ENCODE data around the gene SERPINC1.
"Not testable (repeated sequence)": the region's sequence is repeated elsewhere in the genome, so short reads cannot be mapped to it uniquely, and the experiment has no call there.

SERPINC1 gene

DNA sequence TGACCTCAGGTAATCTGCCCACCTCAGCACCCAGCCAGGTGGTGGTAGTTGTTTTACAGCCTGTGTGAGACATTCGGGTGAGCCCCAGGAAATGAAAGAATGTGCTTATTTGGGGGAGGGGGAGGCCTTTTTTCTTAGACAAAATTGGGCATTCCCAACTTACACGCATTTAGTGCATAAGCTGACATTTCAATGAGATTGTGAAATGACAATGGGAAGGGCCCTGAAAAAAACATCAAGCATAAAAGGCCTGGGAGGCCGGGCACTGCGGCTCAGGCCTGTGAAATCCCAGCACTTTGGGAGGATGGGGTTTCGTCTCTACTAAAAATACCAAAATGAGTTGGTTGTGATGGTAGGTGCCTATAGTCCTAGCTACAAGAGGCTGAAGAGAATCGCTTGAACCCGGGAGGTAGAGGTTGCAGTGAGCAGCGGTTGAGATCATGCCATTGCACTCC is 54.3 kb downstream of the SERPINC1 start:
- no peak for DNase-seq

DNA sequence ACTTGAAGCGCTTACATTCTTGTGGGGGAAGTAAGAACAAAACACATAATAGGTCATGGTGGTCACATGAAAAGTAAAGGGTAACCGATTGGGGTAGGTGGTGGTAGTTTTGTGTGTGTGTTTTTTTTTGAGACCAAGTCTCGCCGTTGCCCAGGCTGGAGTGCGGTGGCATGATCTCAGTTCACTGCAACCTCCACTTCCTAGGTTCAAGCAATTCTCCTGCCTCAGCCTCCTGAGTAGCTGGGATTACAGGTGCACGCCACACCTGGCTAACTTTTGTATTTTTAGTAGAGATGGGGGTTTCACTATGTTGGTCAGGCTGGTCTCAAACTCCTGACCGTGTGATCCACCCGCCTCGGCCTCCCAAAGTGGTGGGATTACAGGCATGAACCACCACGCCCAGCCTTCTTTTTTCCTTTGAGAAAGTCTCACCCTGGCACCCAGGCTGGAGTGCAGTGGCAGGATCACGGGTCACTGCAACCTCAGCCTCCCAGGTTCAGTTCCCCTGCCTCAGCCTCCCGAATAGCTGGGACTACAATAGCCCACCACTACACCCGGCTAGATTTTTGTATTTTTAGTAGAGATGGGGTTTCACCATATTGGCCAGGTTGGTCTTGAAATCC is 54.9 kb downstream of the SERPINC1 start:
- DNase-seq: not testable (repeated sequence)

DNA sequence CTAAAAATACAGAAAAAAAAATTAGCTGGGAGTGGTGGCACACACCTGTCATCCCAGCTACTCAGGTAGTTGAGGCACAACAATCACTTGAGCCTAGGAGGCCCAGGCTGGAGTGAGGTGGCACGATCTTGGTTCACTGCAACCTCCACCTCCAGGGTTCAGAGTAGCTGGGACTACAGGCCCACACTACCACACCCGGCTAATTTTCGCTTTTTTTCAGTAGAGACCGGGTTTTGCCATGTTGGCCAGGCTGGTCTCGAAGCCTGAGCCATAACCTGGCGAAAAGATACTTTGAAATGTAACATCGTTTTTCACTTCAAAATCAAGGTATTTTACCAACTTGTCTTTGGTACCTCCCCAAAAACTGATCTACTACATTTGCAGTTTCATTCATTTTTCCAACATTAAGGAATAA is 55.4 kb downstream of the SERPINC1 start:
- DNase-seq: no peak

DNA sequence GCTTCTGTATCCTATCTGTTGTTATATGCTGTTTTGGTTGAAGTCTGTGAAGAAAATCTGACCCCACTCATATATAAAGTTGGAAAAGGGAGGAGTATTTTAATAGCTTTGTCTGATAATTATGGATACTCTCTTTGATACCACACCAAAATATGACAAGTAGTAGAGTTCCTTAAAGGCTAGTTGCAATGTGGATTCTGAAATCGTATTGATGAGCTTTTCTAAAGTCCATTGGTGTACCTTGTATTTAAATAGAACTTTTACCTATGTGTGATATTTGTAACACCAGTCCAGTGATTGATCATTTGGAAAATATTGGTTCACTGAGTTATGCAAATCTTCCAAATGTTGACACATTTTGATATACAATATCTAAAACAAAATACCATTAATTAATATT is 57.1 kb downstream of the SERPINC1 start:
- DNase-seq: no peak

DNA sequence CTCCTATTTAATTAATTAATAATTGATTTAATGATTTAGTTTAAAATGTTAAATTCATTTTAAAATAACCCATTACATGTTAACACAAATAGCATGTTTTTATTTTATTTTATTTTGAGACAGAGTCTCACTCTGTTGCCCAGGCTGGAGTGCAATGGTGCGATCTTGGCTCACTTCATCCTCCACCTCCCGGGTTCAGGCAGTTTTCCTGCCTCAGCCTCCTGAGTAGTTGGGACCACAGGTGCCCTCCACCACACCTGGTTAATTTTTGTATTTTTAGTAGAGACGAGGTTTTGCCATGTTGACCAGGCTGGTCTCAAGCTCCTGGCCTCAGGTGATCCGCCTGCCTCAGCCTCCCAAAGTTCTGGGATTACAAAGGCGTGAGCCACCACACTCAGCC is 57.6 kb downstream of the SERPINC1 start:
- DNase-seq: not testable (repeated sequence)

DNA sequence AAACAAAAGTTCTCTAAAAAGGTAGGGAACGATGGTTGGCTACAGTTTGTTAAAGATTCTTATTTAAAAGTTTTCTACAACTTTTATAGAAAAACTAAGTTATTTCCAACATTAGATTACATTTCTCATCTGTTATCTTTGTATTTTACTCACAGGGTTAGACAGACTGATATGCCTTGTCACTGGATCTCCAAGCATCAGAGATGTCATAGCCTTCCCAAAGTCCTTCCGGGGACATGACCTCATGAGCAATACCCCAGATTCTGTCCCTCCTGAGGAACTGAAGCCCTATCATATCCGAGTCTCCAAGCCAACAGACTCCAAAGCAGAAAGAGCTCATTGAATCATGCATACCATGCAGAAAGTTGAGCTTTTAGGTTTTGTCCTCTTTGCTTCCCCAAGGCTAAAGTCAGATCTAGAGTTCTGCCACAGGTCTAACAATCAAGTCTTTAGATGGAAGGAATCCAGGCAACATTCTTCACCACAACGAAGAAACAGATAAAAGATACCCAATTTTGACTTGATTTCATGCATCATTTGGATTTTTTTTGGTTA is 59.7 kb downstream of the SERPINC1 start:
- no peak for DNase-seq

DNA sequence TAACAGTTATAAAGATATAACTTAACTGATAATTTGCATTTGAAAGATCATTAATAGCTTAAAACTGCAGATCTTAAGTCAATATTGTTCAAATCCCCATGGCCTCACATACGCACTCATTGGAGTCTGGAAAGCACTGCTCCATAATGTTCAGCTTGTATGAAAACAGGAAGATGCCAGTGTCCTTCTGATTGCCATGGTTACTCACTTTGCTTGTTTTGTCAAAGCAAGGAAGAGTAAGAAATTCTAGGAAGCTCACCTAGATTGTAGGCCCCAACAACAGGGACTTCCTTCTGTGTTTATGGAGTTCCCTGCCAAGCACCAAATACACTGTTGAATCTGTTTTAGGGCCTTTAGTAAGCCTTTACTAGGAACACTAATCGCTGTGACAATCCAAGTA is 60.2 kb downstream of the SERPINC1 start:
- DNase-seq: no peak

DNA sequence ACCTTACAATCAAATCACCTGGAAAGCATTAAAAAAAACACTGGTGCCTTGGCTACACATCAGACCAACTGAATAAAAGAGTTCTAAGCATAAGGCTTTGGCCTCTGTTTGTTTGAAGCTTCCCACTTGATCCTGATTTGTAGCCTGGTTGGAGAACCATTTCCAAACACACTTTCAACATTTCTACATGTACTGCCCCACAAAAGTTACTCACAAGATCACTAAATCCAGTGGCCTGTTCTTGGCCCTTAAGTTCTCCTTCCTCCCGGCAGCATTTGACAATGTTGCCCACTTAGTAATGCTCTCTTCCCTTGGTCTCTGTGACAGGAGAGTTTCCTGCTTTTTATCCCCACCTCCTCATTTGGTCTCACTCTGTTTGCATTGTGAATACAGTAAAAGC is 61.1 kb downstream of the SERPINC1 start:
- DNase-seq: no peak
